ENCODE measurements around the gene TMCO4.
"Not testable (repeated sequence)": the region's sequence is repeated elsewhere in the genome, so short reads cannot be mapped to it uniquely, and the experiment has no call there.

The TMCO4 gene

DNA sequence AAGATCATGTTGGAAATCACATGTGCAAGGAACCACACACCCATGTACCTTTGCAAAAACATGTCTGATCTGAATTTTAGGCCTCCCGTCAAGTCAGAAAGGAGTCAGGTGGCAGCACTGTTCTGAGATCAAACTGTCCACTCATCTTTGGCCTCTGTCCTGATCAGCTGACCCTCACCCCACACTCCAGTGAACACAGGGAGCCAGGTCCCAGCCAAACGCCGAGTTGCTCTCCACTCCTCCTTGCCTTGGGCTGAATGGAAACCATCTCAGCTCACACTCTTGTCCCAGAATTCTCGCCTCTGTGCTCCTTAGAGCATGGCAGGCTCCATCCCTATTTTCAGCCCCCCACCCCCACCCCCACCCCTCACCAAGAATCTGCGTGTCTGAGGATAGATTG is 20.0 kb upstream of the TMCO4 start:
- TF ChIP-seq, protein P1, sequence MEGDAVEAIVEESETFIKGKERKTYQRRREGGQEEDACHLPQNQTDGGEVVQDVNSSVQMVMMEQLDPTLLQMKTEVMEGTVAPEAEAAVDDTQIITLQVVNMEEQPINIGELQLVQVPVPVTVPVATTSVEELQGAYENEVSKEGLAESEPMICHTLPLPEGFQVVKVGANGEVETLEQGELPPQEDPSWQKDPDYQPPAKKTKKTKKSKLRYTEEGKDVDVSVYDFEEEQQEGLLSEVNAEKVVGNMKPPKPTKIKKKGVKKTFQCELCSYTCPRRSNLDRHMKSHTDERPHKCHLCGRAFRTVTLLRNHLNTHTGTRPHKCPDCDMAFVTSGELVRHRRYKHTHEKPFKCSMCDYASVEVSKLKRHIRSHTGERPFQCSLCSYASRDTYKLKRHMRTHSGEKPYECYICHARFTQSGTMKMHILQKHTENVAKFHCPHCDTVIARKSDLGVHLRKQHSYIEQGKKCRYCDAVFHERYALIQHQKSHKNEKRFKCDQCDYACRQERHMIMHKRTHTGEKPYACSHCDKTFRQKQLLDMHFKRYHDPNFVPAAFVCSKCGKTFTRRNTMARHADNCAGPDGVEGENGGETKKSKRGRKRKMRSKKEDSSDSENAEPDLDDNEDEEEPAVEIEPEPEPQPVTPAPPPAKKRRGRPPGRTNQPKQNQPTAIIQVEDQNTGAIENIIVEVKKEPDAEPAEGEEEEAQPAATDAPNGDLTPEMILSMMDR (conservative IDR thresholded peaks at IDR 0.05; ENCODE audit: control insufficient read depth, insufficient read depth, low read depth, low read length) = no peak
- no peak overlapping the region for H3K4me3 ChIP-seq (ENCODE audit: control insufficient read depth, low read depth, low read length)

DNA sequence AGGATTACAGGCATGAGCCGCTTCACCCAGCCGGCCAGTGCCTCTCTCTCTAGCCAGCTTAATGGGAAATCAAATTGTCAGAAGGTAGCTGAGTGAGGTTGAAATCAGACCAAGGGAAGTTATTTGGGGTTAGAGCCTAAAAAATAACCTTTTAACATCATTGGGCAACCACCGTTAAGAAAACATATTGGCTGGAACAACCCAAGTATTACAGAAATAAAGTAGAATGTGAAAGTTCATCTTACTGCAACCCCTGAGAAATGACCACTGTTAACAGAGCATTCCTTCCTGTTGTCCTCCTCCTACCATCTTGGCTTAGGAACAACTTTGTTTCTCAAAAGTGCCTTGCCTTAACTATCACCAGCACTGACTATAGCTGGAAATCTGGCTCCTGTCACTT is 18.6 kb upstream of the TMCO4 start:
- no peak for DNase-seq (ENCODE audit: low read depth)
- TF ChIP-seq, protein P1 (conservative IDR thresholded peaks at IDR 0.05; ENCODE audit: control insufficient read depth, insufficient read depth, low read depth, low read length) = no peak
- no peak overlapping the region for H3K4me3 ChIP-seq (ENCODE audit: control insufficient read depth, low read depth, low read length)

More for the DNA sequence above, 20.0 kb upstream of the TMCO4 start:
- no peak for DNase-seq (ENCODE audit: low read depth)

DNA sequence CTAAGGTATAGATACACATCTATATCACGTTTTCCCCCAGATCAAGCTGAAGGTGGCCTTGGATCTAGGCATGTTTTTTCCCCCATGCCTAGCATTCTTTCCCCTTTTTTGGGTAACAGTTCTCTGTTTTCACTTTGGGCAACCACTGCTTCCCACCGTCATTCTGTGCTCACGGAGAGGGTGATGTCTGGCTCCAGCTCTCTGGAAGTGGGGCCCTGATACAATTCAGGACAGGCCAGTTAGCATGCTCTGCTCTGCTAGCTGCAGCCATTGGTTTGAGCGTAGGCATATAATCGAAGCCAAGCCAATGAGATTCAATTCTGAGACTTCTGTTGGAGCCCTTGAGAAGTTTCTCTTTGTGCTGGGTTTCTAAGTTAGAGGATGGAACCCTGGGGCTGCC is 17.4 kb upstream of the TMCO4 start:
- TF ChIP-seq, protein P1 (conservative IDR thresholded peaks at IDR 0.05; ENCODE audit: control insufficient read depth, insufficient read depth, low read depth, low read length) = no peak
- no peak for DNase-seq (ENCODE audit: low read depth)
- H3K4me3 ChIP-seq (ENCODE audit: control insufficient read depth, low read depth, low read length) = no peak overlapping the region

DNA sequence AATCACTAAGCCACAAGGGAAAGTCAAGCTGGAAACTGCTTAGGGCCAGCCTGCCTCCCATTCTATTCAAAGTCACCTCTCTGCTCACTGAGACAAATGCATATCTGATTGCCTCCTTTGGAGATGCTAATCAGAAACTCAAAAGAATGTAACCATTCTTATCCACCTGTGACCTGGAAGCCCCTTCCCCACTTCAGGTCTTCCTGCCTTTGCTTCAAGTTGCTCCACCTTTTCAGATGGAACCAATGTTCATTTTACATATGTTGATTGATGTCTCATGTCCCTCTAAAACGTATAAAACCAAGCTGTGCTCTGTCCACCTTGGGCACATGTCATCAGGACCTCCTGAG is 17.0 kb upstream of the TMCO4 start:
- not testable (repeated sequence) for H3K4me3 ChIP-seq (ENCODE audit: control insufficient read depth, low read depth, low read length); DNase-seq (ENCODE audit: low read depth)

DNA sequence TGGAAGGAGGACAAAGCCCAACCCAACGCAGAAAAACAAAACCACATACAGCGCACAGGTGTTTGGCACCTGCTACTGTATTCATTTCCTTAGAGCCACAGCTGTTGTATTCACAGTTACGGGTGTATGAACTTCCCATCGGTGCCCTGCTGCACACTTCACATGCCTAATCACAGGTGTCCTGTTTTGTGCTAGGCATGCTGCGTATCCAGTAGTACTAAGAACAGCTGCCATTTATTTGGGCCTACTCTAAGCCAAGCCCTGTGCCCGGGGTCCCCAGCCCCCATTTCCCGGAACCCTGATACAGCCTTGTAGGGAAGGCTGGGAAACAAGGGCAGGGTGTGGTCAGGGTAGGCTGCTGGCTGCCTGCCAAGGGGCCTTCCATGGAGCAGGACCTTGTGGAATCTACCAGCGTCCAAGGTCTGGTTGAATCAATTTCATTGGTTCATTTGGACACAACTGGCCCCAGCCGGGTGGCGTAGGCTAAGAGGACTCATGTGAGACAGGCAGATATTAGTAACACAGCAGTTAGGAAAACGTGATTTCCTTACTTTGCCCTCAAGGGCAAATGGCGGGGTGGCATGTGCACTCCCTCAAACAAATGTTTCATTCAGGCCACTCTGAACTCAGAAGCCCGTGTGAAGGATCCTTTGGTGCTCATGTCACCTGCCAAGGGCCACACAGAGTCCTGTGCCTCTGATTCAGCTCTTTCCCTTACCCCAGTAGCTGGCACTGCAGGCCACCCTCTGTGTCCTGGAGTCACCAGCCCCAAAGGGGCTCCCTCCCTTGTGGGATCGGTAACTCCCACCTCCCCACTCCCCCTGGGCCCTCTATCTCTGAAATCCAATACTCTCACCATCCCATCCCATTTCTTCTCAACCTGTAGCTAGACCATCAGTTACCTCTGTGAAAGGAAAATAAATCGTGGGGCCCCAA is 16.4 kb upstream of the TMCO4 start:
- TF ChIP-seq, protein P1 (conservative IDR thresholded peaks at IDR 0.05; ENCODE audit: control insufficient read depth, insufficient read depth, low read depth, low read length) = no peak
- no peak overlapping the region for H3K4me3 ChIP-seq (ENCODE audit: control insufficient read depth, low read depth, low read length)
- no peak for DNase-seq (ENCODE audit: low read depth)

DNA sequence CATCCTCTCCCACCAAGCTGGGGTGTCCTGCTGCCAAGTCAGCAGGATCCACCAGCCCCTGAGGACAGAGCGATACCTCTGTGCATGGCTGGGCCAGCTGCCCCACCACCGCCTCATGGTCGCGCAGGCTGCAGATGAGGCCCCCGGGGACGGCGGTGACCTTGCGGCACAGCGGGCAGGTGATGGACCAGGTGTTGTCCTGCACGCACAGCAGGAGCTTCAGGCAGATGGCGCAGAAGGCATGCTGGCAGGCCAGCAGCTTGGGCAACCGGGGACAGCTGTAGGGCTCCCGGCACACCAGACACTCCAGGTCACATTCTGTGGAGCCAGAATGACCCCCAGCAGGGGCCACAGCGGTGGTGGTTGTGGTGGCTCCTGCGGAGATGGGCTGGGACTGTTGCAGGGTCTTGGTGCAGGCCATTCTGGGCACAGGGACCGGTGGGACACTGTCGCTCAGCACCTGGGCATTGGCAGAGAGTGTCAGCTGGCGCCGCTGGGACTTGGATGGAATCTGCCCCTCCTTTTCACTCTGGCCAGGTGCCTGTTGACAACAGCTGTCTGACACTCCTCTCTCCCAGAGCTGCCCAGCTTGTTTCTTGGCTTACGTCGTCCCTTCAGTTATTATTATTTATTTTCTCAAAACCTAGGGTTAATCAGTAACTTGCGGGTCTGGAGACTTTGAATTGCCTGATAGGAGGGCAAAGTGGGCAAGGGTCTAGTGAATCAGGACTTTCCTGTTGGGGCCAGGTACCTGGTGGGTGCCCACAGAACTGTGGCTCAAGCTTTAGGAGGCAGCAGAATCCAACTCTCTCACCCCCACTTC is 15.2 kb upstream of the TMCO4 start, which contains the start of gene RNF186:
Gene RNF186, minus strand, starts transcription at position 603 of the 823 bp plus-strand sequence. Its CDS starts 182 bp downstream, at position 421.
- no peak within 1 kb of the TSS for H3K4me3 ChIP-seq (ENCODE audit: control insufficient read depth, low read depth, low read length)
- TF ChIP-seq, protein P1 (conservative IDR thresholded peaks at IDR 0.05; ENCODE audit: control insufficient read depth, insufficient read depth, low read depth, low read length) = no peak
- no peak for DNase-seq (ENCODE audit: low read depth)

DNA sequence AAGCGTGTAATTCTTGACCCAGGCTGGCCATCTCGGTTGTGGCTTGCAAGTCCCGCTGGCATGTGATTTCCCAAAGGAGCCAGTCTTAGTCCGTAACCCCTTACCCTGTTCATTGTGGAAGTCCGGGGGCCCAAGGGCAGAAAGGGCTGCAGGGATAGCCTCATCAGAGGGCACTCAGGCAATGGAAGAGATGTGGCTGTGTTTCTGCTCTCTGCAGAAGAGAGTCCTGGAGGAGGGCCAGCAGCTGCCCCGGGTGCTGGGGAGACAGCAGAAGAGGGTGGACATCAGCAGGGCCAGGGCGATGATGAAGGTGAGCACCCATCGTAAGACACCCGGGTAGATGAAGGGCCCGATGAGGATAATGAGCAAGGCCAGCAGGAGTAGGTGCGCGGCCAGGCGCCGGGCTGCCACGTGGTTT is 14.5 kb upstream of the TMCO4 start:
- DNase-seq (ENCODE audit: low read depth) = no peak
- TF ChIP-seq, protein P1 (conservative IDR thresholded peaks at IDR 0.05; ENCODE audit: control insufficient read depth, insufficient read depth, low read depth, low read length) = no peak
- no peak overlapping the region for H3K4me3 ChIP-seq (ENCODE audit: control insufficient read depth, low read depth, low read length)
